BJ (cell line): Measurements from ENCODE around the gene FCSK. TPM values are rescaled to one million over a fixed set of nuclear protein-coding genes. Genes with fewer than 3 reads are reported as not detected.

ENCODE experiments used
- CTCF ChIA-PET: fragments of 350-600 bp; formaldehyde crosslinking; extraction: SDS; loops from one replicate; lab custom pipeline; 2021; ENCODE audit warnings: antibody characterized with exemption, inconsistent platforms; lab: Yijun Ruan, JAX
- POLR2A ChIA-PET: fragments of 300-600 bp; sonication (Branson Sonifier 250); formaldehyde crosslinking; extraction: SDS; loops from one replicate; lab custom pipeline; 2021; ENCODE audit warnings: antibody characterized with exemption; lab: Charles Lee
- DNase-seq: peaks from one replicate; pipeline ENCODE4 v3.0.0-alpha.2; 2011; ENCODE audit warnings: low read depth
- H3K27me3 ChIP-seq: 2 replicates; pipeline ENCODE4 v1.6.0; 2011; ENCODE audit warnings: low read length; ENCODE audit not compliant: control insufficient read depth, insufficient read depth
- H3K36me3 ChIP-seq: 2 replicates; pipeline ENCODE4 v1.5.1; 2011; ENCODE audit warnings: low read length; ENCODE audit not compliant: control insufficient read depth, insufficient read depth
- H3K4me3 ChIP-seq: 2 replicates; pipeline ENCODE4 v1.5.1; 2011; ENCODE audit warnings: low read depth, mild to moderate bottlenecking, control low read depth, low read length
- polyA plus RNA-seq: library from polyadenylated mRNA; depleted of rRNA; stranded (reverse); fragments of >200 nt; gene quantifications from 2 replicates; pipeline ENCODE4 v1.2.3, GENCODE V29; 2011
- TF ChIP-seq, protein P1 (sequence below): IDR thresholded peaks from 2 replicates; pipeline ENCODE4 v1.5.1; 2011; ENCODE audit warnings: low read depth, mild to moderate bottlenecking, control low read depth, inconsistent platforms, low read length, moderate library complexity; ENCODE audit not compliant: insufficient read depth

Gene FCSK
- polyA plus RNA-seq, 1 experiment, result 9.0 TPM

- ChIA-PET CTCF (interaction anchor here (1.1 kb wide), 1 partner anchor 10 kb away, joined by 3 read pairs; no protein-coding TSS in a partner anchor), POLR2A (no interaction called here)
- TF ChIP-seq, protein P1, sequence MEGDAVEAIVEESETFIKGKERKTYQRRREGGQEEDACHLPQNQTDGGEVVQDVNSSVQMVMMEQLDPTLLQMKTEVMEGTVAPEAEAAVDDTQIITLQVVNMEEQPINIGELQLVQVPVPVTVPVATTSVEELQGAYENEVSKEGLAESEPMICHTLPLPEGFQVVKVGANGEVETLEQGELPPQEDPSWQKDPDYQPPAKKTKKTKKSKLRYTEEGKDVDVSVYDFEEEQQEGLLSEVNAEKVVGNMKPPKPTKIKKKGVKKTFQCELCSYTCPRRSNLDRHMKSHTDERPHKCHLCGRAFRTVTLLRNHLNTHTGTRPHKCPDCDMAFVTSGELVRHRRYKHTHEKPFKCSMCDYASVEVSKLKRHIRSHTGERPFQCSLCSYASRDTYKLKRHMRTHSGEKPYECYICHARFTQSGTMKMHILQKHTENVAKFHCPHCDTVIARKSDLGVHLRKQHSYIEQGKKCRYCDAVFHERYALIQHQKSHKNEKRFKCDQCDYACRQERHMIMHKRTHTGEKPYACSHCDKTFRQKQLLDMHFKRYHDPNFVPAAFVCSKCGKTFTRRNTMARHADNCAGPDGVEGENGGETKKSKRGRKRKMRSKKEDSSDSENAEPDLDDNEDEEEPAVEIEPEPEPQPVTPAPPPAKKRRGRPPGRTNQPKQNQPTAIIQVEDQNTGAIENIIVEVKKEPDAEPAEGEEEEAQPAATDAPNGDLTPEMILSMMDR, result no peak
- Histone ChIP-seq H3K36me3 (peaks cover 4% of the 10 kb centered on the region), H3K27me3 (no peaks in the 10 kb centered on the region), H3K4me3 (no peak overlapping the region)
- DNase-seq, result no peak
These were observed 6.4 kb downstream of the FCSK start for GRCh38 chr16:70460737-70461261.

DNA sequence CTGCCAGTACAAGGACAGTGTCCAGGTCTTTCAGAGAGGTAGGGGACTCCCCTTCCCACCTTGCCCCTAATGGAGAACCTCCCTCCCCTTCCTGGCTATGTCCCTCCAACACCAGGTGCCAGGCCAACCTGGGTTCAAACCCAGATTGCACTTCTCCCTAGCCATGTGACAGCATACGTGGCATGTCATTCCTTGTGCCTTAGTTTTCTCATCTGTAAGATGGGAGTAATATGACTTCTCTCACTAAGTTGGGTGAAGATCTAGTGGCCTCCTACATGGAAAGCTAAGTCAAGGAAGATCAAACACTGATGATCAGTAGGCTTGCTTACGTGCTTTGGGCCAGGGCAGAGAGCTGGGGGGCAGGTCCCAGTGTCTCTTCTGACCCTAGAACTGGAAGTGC is 8.8 kb downstream of the FCSK start:
- CTCF ChIA-PET, result no interaction called here
- peaks cover 4% of the 10 kb centered on the region for H3K36me3 ChIP-seq
- TF ChIP-seq, protein P1, result no peak
- no peak for DNase-seq
- no peaks in the 10 kb centered on the region for H3K27me3 ChIP-seq
- H3K4me3 ChIP-seq, result no peak overlapping the region
- POLR2A ChIA-PET, result no interaction called here

- CTCF ChIA-PET, result no interaction called here
- POLR2A ChIA-PET, result no interaction called here
These were observed 11.8 kb downstream of the FCSK start for GRCh38 chr16:70465999-70466804.

GRCh38 chr16:70466805-70467076 is 12.3 kb downstream of the FCSK start:
- ChIA-PET CTCF (no interaction called here), POLR2A (no interaction called here)
- TF ChIP-seq, protein P1, result no peak
- Histone ChIP-seq H3K27me3 (no peaks in the 10 kb centered on the region), H3K4me3 (no peak overlapping the region), H3K36me3 (peaks cover 4% of the 10 kb centered on the region)
- no peak for DNase-seq

More at GRCh38 chr16:70465999-70466804, 11.8 kb downstream of the FCSK start:
- DNase-seq, result no peak
- TF ChIP-seq, protein P1, result no peak
- peaks cover 4% of the 10 kb centered on the region for H3K36me3 ChIP-seq
- no peaks in the 10 kb centered on the region for H3K27me3 ChIP-seq
- no peak overlapping the region for H3K4me3 ChIP-seq

GRCh38 chr16:70467113-70467512 is 12.7 kb downstream of the FCSK start:
- H3K27me3 ChIP-seq, result no peaks in the 10 kb centered on the region
- no peak for DNase-seq
- ChIA-PET POLR2A (no interaction called here), CTCF (no interaction called here)
- H3K36me3 ChIP-seq, result peaks cover 4% of the 10 kb centered on the region
- TF ChIP-seq, protein P1, result no peak
- H3K4me3 ChIP-seq, result no peak overlapping the region
